Stomach (tissue), 9 donors: ENCODE results near the gene ARSG. TPM values are rescaled to one million over a fixed set of nuclear protein-coding genes. Genes with fewer than 3 reads are reported as not detected.

ENCODE experiments used
- DNase-seq, 2 donors: peaks; one replicate each; pipeline versions ENCODE4 v3.0.0 to v3.0.0-alpha.2; 2013 to 2019
- H3K27ac ChIP-seq, 5 donors: fragments of 200-600 bp in 4 of 5; sonication (generic) in 4 of 5; one replicate each; pipeline ENCODE4 v1.5.1; 2013 to 2019; ENCODE audit warnings: mild to moderate bottlenecking in 1 of 5, moderate library complexity in 1 of 5
- H3K27me3 ChIP-seq, 3 donors: fragments of 200-600 bp; sonication (generic); one replicate each; pipeline ENCODE4 v1.5.1; 2017 to 2019; ENCODE audit warnings: mixed run types in 1 of 3
- H3K36me3 ChIP-seq, 4 donors: fragments of 200-600 bp; sonication (generic); 1 replicate in 3 of 4; 2 replicates in 1 of 4; pipeline ENCODE4 v1.5.1; 2016 to 2019
- H3K4me1 ChIP-seq, 4 donors: fragments of 200-600 bp; sonication (generic); one replicate each; pipeline ENCODE4 v1.5.1; 2016 to 2019
- H3K4me3 ChIP-seq, 4 donors: fragments of 200-600 bp; sonication (generic) in 3 of 4; one replicate each; pipeline ENCODE4 v1.5.1; 2016 to 2019; ENCODE audit warnings: mild to moderate bottlenecking in 1 of 4
- H3K9me3 ChIP-seq, 4 donors: fragments of 200-600 bp; sonication (generic); one replicate each; pipeline ENCODE4 v1.5.1; 2016 to 2019
- EP300 ChIP-seq: sonication (generic); formaldehyde crosslinking; IDR thresholded peaks from one replicate; pipeline ENCODE4 v1.6.1; 2017; ENCODE audit warnings: antibody characterized with exemption
- POLR2A ChIP-seq, 4 donors: fragments of 450-650 bp; IDR thresholded peaks; one replicate each; pipeline ENCODE4 v1.6.1; 2016; ENCODE audit warnings: antibody characterized with exemption in 4 of 4, control low read depth in 2 of 4, mild to moderate bottlenecking in 1 of 4, moderate library complexity in 1 of 4
- POLR2AphosphoS5 ChIP-seq, 3 donors: sonication (generic); formaldehyde crosslinking; IDR thresholded peaks; one replicate each; pipeline ENCODE4 v1.6.1; 2016; ENCODE audit warnings: antibody characterized with exemption in 3 of 3
- WGBS, 5 donors: extraction: QIAGEN DNeasy Blood & Tissue Kit in 3 of 5; methylation state at CpG; one replicate each; pipeline versions ENCODE4 v1.1.5 to v1.1.7; 2013 to 2018; 5-methylcytosine and 5-hydroxymethylcytosine counted together
- intact Hi-C: fragments of 100-400 bp; cut with DNase I; formaldehyde crosslinking; loops from one replicate; pipeline ENCODE4 v1.15.1; 2023; ENCODE audit warnings: low total_unique reads
- polyA plus RNA-seq, 3 donors: library from polyadenylated mRNA; stranded (reverse); fragments of 200-250 nt; gene quantifications; one replicate each; pipeline ENCODE4 v1.2.3, GENCODE V29; 2013
- total RNA-seq, 5 donors: library from RNA; depleted of rRNA; stranded (reverse); fragments of >200 nt; gene quantifications; one replicate each; pipeline versions ENCODE4 v1.1.0 to v1.2.3, GENCODE V29; 2014 to 2016
- TF ChIP-seq, protein P1 (sequence below), 7 experiments: fragments of 450-650 bp in 4 of 7; fragments of 200-600 bp in 3 of 7; sonication (generic) in 3 of 7; IDR thresholded peaks; one replicate each; pipeline ENCODE4 v1.5.1; 2016 to 2019; ENCODE audit warnings: antibody characterized with exemption in 7 of 7, control low read depth in 2 of 7, mild to moderate bottlenecking in 1 of 7
- donor health status: healthy with polysubstance abuse.
- donor health status: Bipolar disorder and iron deficiency.
- donor health status: healthy.

The ARSG gene
- total and polyA plus RNA-seq, 8 donors, result 0.45 to 74.7 (median 2.4) TPM

DNA sequence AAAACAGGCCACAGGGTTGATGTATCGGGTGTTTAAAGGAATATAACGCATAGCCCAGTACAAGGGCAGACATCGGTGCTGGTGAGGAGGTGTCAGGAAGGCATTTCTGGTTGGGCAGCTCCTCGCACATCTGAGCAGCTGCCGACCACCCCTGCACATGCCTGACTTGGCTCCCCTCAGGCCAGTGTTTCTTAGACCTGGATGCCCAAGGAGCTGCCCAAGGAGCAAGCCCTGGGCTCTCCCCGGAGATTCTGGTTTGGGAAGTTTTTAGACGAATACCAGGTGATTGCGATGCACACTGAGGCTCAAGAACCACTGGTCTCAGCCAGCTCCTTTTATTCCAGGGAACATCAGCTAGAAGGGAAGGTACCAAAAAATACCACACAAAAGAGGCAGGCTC, 154.4 kb downstream of the ARSG start:
- Histone ChIP-seq H3K9me3 (no peaks in the 10 kb centered on the region), H3K4me1 (peaks cover 0 to 34% (median 20%) of the 10 kb centered on the region in 4 donors), H3K36me3 (peaks cover 44 to 97% (median 93%) of the 10 kb centered on the region in 4 donors), H3K27me3 (no peaks in the 10 kb centered on the region), H3K27ac (no peak overlapping the region), H3K4me3 (no peak overlapping the region)
- 83 to 94% (median 93%) methylated on average over 8 of the region's 8 CpGs for WGBS, 5 donors
- no peak for TF ChIP-seq POLR2AphosphoS5 (IDR thresholded peaks at IDR 0.05)
- TF ChIP-seq, protein P1, sequence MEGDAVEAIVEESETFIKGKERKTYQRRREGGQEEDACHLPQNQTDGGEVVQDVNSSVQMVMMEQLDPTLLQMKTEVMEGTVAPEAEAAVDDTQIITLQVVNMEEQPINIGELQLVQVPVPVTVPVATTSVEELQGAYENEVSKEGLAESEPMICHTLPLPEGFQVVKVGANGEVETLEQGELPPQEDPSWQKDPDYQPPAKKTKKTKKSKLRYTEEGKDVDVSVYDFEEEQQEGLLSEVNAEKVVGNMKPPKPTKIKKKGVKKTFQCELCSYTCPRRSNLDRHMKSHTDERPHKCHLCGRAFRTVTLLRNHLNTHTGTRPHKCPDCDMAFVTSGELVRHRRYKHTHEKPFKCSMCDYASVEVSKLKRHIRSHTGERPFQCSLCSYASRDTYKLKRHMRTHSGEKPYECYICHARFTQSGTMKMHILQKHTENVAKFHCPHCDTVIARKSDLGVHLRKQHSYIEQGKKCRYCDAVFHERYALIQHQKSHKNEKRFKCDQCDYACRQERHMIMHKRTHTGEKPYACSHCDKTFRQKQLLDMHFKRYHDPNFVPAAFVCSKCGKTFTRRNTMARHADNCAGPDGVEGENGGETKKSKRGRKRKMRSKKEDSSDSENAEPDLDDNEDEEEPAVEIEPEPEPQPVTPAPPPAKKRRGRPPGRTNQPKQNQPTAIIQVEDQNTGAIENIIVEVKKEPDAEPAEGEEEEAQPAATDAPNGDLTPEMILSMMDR (IDR thresholded peaks at IDR 0.05), result no peak
- TF ChIP-seq EP300, result no peak
- no peak for TF ChIP-seq POLR2A (IDR thresholded peaks at IDR 0.05)
- intact Hi-C loops, result no loop called here
- DNase-seq, result no peak

DNA sequence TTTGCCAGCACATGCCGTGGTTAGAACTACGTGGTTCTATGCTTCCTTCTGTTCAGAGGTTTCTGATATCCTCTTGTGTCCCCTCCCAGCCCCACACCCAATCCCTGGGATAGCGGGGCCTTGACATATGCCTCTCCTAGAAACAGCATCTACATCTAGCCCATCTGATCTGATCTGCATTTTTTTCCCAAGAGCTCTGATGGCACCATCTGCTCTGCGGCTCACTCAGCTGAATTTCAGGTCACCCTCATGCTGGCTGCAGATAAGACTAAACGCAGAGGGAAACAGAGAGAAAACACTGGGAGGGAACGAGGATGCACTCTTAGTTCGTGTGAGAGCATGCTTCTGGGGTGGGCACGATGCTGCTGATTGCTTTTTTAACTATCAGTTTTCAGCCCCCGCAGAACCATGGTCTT, 155.3 kb downstream of the ARSG start:
- 85 to 90% (median 89%) methylated on average over 9 of the region's 9 CpGs for WGBS, 5 donors
- Histone ChIP-seq H3K27ac (no peak overlapping the region), H3K27me3 (no peaks in the 10 kb centered on the region), H3K36me3 (peaks cover 54 to 97% (median 93%) of the 10 kb centered on the region in 4 donors), H3K4me3 (no peak overlapping the region), H3K9me3 (no peaks in the 10 kb centered on the region), H3K4me1 (peaks cover 0 to 24% (median 15%) of the 10 kb centered on the region in 4 donors)
- no peak for DNase-seq
- intact Hi-C loops, result no loop called here
- TF ChIP-seq EP300 (no peak), POLR2AphosphoS5 (IDR thresholded peaks at IDR 0.05) (no peak), POLR2A (IDR thresholded peaks at IDR 0.05) (no peak)

DNA sequence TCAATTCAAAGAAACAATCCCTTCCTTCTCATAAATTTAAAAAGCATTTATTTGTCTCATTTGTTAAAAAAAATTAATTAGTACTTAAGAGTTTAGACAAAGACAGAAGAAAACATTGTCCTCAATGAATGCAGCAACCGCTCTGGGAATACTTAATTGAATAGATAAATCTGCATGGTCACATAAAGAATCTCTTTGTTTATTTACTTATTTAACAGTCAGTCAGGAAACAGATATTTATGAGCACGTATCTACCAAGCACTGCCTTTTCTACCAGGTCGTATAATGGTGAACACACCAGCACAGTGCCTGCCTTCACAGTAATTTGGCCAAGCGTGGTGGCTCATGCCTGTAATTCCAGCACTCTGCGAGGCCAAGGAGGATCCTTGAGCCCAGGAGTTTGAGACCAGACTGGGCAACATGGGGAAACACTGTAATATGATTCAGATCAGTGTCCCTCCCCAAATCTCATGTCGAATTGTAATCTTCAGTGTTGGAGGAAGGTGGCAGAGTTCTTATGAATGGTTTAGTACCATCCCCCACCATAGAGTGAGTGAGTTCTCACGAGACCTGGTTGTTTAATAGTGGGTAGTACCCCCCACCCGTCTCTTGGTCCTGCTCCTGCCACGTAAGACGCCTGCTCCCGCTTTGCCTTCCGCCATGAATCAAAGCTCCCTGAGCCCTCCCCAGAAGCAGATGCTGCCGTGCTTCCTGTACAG, 157.9 kb downstream of the ARSG start:
- peaks cover 0 to 20% (median 7%) of the 10 kb centered on the region in 4 donors for H3K4me1 ChIP-seq
- H3K27me3 ChIP-seq, result no peaks in the 10 kb centered on the region
- intact Hi-C loops, result no loop called here
- DNase-seq, result no peak
- H3K36me3 ChIP-seq, result peaks cover 40 to 86% (median 82%) of the 10 kb centered on the region in 4 donors
- H3K27ac ChIP-seq, result no peak overlapping the region
- H3K4me3 ChIP-seq, result no peak overlapping the region
- 89 to 95% (median 93%) methylated on average over 13 of the region's 13 CpGs for WGBS, 5 donors
- H3K9me3 ChIP-seq, result no peaks in the 10 kb centered on the region
- TF ChIP-seq EP300 (no peak), POLR2AphosphoS5 (IDR thresholded peaks at IDR 0.05) (no peak), POLR2A (IDR thresholded peaks at IDR 0.05) (no peak)
- TF ChIP-seq, protein P1 (IDR thresholded peaks at IDR 0.05), result no peak

DNA sequence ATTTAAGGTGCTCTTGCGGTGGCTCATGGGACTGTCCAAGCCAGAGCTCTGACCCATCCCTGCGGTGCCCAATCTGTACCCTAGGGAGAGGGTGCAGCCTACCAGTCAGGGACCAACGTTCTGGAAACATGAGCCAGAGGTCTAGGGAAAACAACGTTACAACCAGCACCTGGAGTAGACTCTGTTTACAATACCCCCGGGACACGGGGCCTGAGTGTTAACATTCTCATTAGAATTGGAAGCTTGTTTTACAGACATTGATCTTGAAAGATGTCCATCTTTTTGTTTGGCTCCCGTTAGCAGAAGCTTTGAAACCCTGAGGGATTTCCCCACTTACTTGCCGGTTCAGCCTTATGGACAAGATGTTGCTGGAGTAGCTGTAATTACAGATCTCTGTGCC, 159.1 kb downstream of the ARSG start:
- no peaks in the 10 kb centered on the region for H3K27me3 ChIP-seq
- H3K4me3 ChIP-seq, result no peak overlapping the region
- intact Hi-C loops, result no loop called here
- no peak overlapping the region for H3K27ac ChIP-seq
- TF ChIP-seq POLR2A (IDR thresholded peaks at IDR 0.05) (no peak), EP300 (no peak), POLR2AphosphoS5 (IDR thresholded peaks at IDR 0.05) (no peak)
- TF ChIP-seq, protein P1 (IDR thresholded peaks at IDR 0.05), result no peak
- H3K36me3 ChIP-seq, result peaks cover 36 to 76% (median 75%) of the 10 kb centered on the region in 4 donors
- H3K9me3 ChIP-seq, result no peaks in the 10 kb centered on the region
- 64 to 78% (median 69%) methylated on average over 8 of the region's 8 CpGs for WGBS, 5 donors
- no peak for DNase-seq
- peaks cover 8 to 32% (median 17%) of the 10 kb centered on the region in 4 donors for H3K4me1 ChIP-seq

DNA sequence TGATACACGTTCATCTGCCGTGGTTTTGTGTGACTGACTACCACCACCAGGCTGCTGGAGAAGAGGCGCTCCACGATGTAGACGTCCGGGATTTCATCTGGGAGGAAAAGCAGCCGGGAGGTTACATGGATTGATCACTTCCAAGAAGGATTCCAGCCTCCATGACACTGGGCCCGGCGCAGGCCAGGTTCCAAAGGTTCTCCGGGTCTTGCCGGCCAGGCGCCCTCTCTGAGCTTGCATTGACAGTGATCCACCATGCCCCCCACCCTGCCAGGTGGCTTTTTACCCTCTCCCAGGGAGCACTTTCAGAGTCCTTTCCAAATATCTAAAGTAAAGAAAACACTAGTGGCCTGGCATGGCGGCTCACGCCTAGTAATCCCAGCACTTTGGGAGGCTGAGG, 159.5 kb downstream of the ARSG start:
- TF ChIP-seq EP300, result no peak
- TF ChIP-seq, protein P1 (IDR thresholded peaks at IDR 0.05), result no peak
- no peak for TF ChIP-seq POLR2AphosphoS5 (IDR thresholded peaks at IDR 0.05)
- TF ChIP-seq POLR2A (IDR thresholded peaks at IDR 0.05), result no peak
- Histone ChIP-seq H3K27ac (no peak overlapping the region), H3K36me3 (peaks cover 36 to 72% (median 71%) of the 10 kb centered on the region in 4 donors), H3K4me1 (peaks cover 12 to 36% (median 21%) of the 10 kb centered on the region in 4 donors), H3K27me3 (no peaks in the 10 kb centered on the region), H3K4me3 (no peak overlapping the region), H3K9me3 (no peaks in the 10 kb centered on the region)
- intact Hi-C loops, result no loop called here
- no peak for DNase-seq
- WGBS, 5 donors, result 90 to 96% (median 92%) methylated on average over 12 to 14 of the region's 14 CpGs
